HepG2 (cell line): ENCODE results near the gene DLEC1. TPM values are rescaled to one million over a fixed set of nuclear protein-coding genes. Genes with fewer than 3 reads are reported as not detected.

Experiments
- ARNT ChIP-seq: fragments of 450-650 bp; IDR thresholded peaks from 2 replicates; pipeline ENCODE4 v1.6.1; 2017
- ARNT2 ChIP-seq: sonication (generic); formaldehyde crosslinking; IDR thresholded peaks from 2 replicates; pipeline ENCODE4 v1.8.0; 2022; ENCODE audit warnings: mild to moderate bottlenecking, low read depth, missing genetic modification reagents, moderate library complexity
- DMTF1 ChIP-seq: sonication (generic); formaldehyde crosslinking; IDR thresholded peaks from 2 replicates; pipeline ENCODE4 v1.4.0; 2020; ENCODE audit warnings: mild to moderate bottlenecking, missing genetic modification reagents
- HOXD1 ChIP-seq: sonication (generic); formaldehyde crosslinking; IDR thresholded peaks from 2 replicates; pipeline ENCODE4 v1.5.0; 2020; ENCODE audit warnings: missing genetic modification reagents
- IRF9 ChIP-seq: sonication (generic); formaldehyde crosslinking; IDR thresholded peaks from 2 replicates; pipeline ENCODE4 v1.8.0; 2022; ENCODE audit warnings: missing genetic modification reagents, mild to moderate bottlenecking, borderline replicate concordance
- KDM3A ChIP-seq: IDR thresholded peaks from 2 replicates; pipeline ENCODE4 v1.6.1; 2018; ENCODE audit warnings: low read depth, missing compliant biosample characterization
- MAZ ChIP-seq, 2 experiments: sonication (generic) in 1 of 2; formaldehyde crosslinking in 1 of 2; IDR thresholded peaks; 2 replicates each; pipeline versions ENCODE4 v1.5.0 to v1.6.1; 2012 to 2020; ENCODE audit warnings: low read depth in 2 of 2, mild to moderate bottlenecking in 2 of 2, borderline replicate concordance in 1 of 2, improper control_type of control experiment in 1 of 2, low read length in 1 of 2, missing genetic modification reagents in 1 of 2, moderate library complexity in 1 of 2
- SIX1 ChIP-seq: sonication (generic); formaldehyde crosslinking; IDR thresholded peaks from 2 replicates; pipeline ENCODE4 v1.4.0; 2020; ENCODE audit warnings: missing genetic modification reagents, borderline replicate concordance
- SMYD3 ChIP-seq: sonication (generic); formaldehyde crosslinking; IDR thresholded peaks from 2 replicates; pipeline ENCODE4 v1.8.1; 2023; ENCODE audit warnings: mild to moderate bottlenecking, missing genetic modification reagents
- TFDP2 ChIP-seq: sonication (generic); formaldehyde crosslinking; IDR thresholded peaks from 2 replicates; pipeline ENCODE4 v1.4.0; 2020; ENCODE audit warnings: missing genetic modification reagents
- TRIM22 ChIP-seq: fragments of 450-650 bp; IDR thresholded peaks from 2 replicates; pipeline ENCODE4 v1.6.1; 2017
- ZNF101 ChIP-seq: sonication (generic); formaldehyde crosslinking; IDR thresholded peaks from 2 replicates; pipeline ENCODE4 v1.4.0; 2020; ENCODE audit warnings: mild to moderate bottlenecking, low read depth, missing genetic modification reagents, borderline replicate concordance
- ZNF230 ChIP-seq: sonication (generic); formaldehyde crosslinking; IDR thresholded peaks from 2 replicates; pipeline ENCODE4 v1.4.0; 2020; ENCODE audit warnings: mild to moderate bottlenecking, missing genetic modification reagents
- ZNF274 ChIP-seq: sonication (generic); formaldehyde crosslinking; IDR thresholded peaks from 2 replicates; pipeline ENCODE4 v1.5.1; 2020; ENCODE audit warnings: mild to moderate bottlenecking, missing genetic modification reagents
- ZNF451 ChIP-seq: sonication (generic); formaldehyde crosslinking; IDR thresholded peaks from 2 replicates; pipeline ENCODE4 v1.5.0; 2020; ENCODE audit warnings: mild to moderate bottlenecking, missing genetic modification reagents
- ZNF512B ChIP-seq: sonication (generic); formaldehyde crosslinking; IDR thresholded peaks from 2 replicates; pipeline ENCODE4 v1.5.1; 2020; ENCODE audit warnings: missing genetic modification reagents, mild to moderate bottlenecking, borderline replicate concordance
- polyA plus RNA-seq, 8 experiments: library from polyadenylated mRNA; depleted of rRNA in 3 of 8; stranded (reverse) in 7 of 8; unstranded in 1 of 8; fragments of >200 nt; fragmentation: Illumina TruSeq in 4 of 8; extraction: Trizol in 4 of 8; gene quantifications; 2 replicates each; pipeline versions ENCODE4 v1.2.1 to v1.2.3, GENCODE V29; 2011 to 2016; ENCODE audit warnings: low read depth in 4 of 8, missing spikeins in 1 of 8, mixed read lengths in 1 of 8; ENCODE audit not compliant: insufficient read depth in 1 of 8
- total RNA-seq, 5 experiments: library from RNA; depleted of rRNA; stranded (reverse); fragments of >200 nt; fragmentation: Illumina TruSeq; extraction: Trizol; gene quantifications; 2 replicates each; pipeline ENCODE4 v1.2.3, GENCODE V29; 2016; ENCODE audit warnings: low read depth in 1 of 5

The DLEC1 gene
- total and polyA plus RNA-seq, 2 of the 13 experiments (the other 11 are each of a cell fraction or from before 2014, with no cell fraction given) = 0.09 TPM; not detected in 1

GRCh38 chr3:38138349-38139190 is 99.6 kb downstream of the DLEC1 start, which contains the start of gene MYD88 (continued):
- TF ChIP-seq DMTF1 (CRISPR knock-in tag) (no peak), ZNF274 (CRISPR knock-in tag) (no peak), ZNF230 (CRISPR knock-in tag) (0 out of 2 replicates have a peak, but pooled peaks have one; percentile 7), ZNF101 (CRISPR knock-in tag) (no peak), ZNF451 (CRISPR knock-in tag) (no peak), IRF9 (CRISPR knock-in tag) (no peak; the same call in 1 of the 2 replicates), ARNT (no peak), SMYD3 (CRISPR knock-in tag) (no peak), TRIM22 (no peak), ARNT2 (CRISPR knock-in tag) (peak; percentile 75), HOXD1 (CRISPR knock-in tag) (peak; percentile 54; the same call in 1 of the 2 replicates), ZNF512B (no peak; the same call in 1 of the 2 replicates), SIX1 (CRISPR knock-in tag) (no peak), MAZ (IDR thresholded peaks at IDR 0.05; ENCODE audit: borderline replicate concordance, low read depth, low read length) (no peak), MAZ (CRISPR knock-in tag; IDR thresholded peaks at IDR 0.05; ENCODE audit: low read depth) (peak; percentile 76; the same call in 1 of the 2 replicates), KDM3A (CRISPR knock-in tag) (peak; percentile 92; the same call in 1 of the 2 replicates), TFDP2 (CRISPR knock-in tag) (peak; percentile 43)
